Cardiac muscle cell (in vitro differentiated cells and primary cell): Measurements from ENCODE around the gene GTF2A1. TPM values are rescaled to one million over a fixed set of nuclear protein-coding genes. Genes with fewer than 3 reads are reported as not detected.

ENCODE experiments used
- DNase-seq, 2 donors: peaks; one replicate each; pipeline versions ENCODE4 v3.0.0 to v3.0.0-alpha.2; 2010 to 2017; ENCODE audit warnings: low read depth in 1 of 2, low spot score in 1 of 2
- H3K27ac ChIP-seq: fragments of 200-600 bp; sonication (generic); 2 replicates; pipeline ENCODE4 v1.5.1; 2016
- H3K27me3 ChIP-seq: fragments of 200-600 bp; sonication (generic); 2 replicates; pipeline ENCODE4 v1.6.0; 2016; ENCODE audit warnings: control low read depth
- H3K36me3 ChIP-seq: fragments of 200-600 bp; sonication (generic); 2 replicates; pipeline ENCODE4 v1.5.1; 2016; ENCODE audit warnings: control low read depth
- H3K4me1 ChIP-seq: fragments of 200-600 bp; sonication (generic); 2 replicates; pipeline ENCODE4 v1.8.1; 2017; ENCODE audit warnings: low read depth, mild to moderate bottlenecking, mixed run types
- H3K4me3 ChIP-seq: fragments of 200-600 bp; sonication (generic); 2 replicates; pipeline ENCODE4 v1.5.1; 2016; ENCODE audit warnings: mild to moderate bottlenecking
- H3K9me3 ChIP-seq: fragments of 200-600 bp; sonication (generic); 2 replicates; pipeline ENCODE4 v1.5.1; 2017; ENCODE audit warnings: low read depth, mild to moderate bottlenecking, control low read depth
- polyA plus RNA-seq: library from polyadenylated mRNA; unstranded; fragments of >200 nt; fragmentation: Nextera tagmentation; extraction: Ambion mirVana; gene quantifications from 2 replicates; pipeline ENCODE4 v1.2.1, GENCODE V29; 2016
- total RNA-seq: library from RNA; depleted of rRNA; stranded (reverse); fragments of >200 nt; gene quantifications from 2 replicates; pipeline ENCODE4 v1.2.3, GENCODE V29; 2016
- TF ChIP-seq, protein P1 (sequence below): IDR thresholded peaks from 2 replicates; pipeline ENCODE4 v1.5.1; 2012; ENCODE audit warnings: low read depth, mild to moderate bottlenecking, low read length

GTF2A1 gene
- 17.5 and 26.8 TPM in 2 replicates for total RNA-seq
- polyA plus RNA-seq = 3.5 and 5.2 TPM in 2 replicates

DNA sequence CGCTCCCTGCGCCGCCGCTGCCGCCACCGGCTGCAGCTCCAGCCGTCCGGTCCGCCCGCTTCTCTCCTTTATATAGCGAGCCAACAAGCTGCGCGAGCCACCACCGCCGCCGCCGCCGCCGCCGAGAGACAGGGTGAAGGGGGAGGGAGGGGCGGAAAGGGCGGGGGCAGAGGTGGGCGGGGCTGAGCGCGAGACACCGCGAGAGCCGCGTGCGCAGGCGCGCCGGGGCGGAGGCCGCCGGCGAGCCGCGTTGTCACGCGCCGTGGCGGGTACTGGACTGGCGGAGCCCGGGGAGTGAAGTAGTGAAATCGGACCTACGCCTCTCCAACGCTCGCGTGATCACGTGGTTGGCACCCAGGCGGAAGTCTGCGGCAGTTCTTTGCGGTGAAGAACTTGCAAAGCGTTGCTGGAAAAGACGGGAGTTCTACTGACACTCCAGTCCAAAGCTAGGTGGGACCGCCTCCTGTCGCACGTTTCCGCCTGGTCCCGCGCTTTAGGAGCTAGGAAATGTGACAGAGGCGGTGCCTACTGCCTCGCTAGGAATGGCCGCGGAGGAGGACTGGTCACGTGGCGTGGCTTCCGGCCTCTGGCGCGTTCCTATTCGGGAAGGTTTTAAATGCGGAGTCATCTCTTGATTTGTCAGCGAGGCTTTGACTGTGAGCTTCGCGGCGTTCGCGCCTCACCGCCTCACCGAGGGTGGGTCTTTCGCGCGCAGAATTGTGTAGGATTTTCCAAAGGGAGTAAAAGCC, at the start of gene GTF2A1:
TSS of gene GTF2A1 (minus strand) at position 130 of the 749 bp plus-strand sequence. CDS start 441 bp downstream, outside the sequence.
- Histone ChIP-seq H3K36me3 (peaks cover 3% of the 10 kb centered on the region), H3K9me3 (no peaks in the 10 kb centered on the region), H3K4me1 (peaks cover 17% of the 10 kb centered on the region), H3K27me3 (no peaks in the 10 kb centered on the region), H3K27ac (peak within 1 kb of the TSS; percentile 99), H3K4me3 (peak within 1 kb of the TSS; percentile 100)
- TF ChIP-seq, protein P1, sequence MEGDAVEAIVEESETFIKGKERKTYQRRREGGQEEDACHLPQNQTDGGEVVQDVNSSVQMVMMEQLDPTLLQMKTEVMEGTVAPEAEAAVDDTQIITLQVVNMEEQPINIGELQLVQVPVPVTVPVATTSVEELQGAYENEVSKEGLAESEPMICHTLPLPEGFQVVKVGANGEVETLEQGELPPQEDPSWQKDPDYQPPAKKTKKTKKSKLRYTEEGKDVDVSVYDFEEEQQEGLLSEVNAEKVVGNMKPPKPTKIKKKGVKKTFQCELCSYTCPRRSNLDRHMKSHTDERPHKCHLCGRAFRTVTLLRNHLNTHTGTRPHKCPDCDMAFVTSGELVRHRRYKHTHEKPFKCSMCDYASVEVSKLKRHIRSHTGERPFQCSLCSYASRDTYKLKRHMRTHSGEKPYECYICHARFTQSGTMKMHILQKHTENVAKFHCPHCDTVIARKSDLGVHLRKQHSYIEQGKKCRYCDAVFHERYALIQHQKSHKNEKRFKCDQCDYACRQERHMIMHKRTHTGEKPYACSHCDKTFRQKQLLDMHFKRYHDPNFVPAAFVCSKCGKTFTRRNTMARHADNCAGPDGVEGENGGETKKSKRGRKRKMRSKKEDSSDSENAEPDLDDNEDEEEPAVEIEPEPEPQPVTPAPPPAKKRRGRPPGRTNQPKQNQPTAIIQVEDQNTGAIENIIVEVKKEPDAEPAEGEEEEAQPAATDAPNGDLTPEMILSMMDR = no peak
- peak; percentile 97 to 98 for DNase-seq

DNA sequence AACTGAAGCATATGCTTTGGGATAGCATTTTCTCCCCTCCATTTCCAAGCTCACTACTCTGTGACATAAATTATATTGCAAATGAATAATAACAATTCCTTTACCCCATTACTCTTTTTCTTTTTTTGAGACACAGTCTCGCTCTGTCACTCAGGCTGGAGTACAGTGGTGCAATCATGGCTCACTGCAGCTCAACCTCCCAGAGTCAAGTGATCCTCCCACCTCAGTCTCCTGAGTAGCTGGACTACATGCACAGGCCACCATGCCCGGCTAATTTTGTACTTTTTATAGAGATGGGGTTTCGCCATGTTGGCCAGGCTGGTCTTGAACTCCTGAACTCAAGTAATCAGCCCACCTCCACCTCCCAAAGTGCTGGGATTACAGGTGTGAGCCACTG, 49.2 kb upstream of the GTF2A1 start:
- Histone ChIP-seq H3K27me3 (no peaks in the 10 kb centered on the region), H3K4me1 (no peaks in the 10 kb centered on the region), H3K9me3 (no peaks in the 10 kb centered on the region), H3K36me3 (no peaks in the 10 kb centered on the region), H3K4me3 (no peak overlapping the region), H3K27ac (no peak overlapping the region)
- no peak for DNase-seq
- TF ChIP-seq, protein P1 = no peak

DNA sequence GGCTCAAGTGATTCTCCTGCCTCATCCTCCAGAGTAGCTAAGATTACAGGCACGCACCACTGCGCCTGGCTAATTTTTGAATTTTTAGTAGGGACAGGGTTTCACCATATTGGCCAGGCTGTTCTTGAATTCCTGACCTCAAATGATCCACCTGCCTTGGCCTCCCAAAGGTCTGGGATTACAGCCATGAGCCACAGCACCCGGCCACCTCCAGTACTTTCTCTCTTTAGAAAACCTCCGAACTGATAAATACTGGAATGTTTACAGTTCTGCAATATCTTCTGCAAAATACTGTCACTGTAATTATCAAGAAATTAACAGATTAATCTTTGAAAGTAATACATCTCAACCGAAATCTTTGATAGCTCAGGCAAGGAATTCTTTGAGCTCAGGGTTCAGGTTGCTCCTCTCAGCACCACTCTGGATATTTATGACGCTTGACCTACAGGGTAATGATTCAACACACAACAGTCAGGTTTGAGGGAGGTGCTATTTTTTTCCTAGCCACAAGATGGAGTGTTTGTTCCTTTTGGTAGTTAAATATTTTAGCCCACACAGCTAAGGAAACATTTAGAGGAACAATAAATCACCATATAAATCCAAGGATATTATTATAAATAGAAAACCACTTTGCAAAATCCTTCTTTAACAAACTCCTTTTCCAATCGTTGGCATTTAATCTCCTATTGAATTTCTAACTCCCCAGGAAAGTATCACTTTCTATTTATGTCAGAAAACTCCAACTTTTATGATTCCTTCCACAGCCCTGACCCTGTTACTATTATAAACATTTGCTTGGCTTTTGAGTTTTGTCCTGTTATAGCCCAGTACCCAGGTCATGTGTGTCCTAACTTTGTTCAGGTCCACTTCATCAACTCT, 48.6 kb upstream of the GTF2A1 start:
- Histone ChIP-seq H3K9me3 (no peaks in the 10 kb centered on the region), H3K4me3 (no peak overlapping the region), H3K4me1 (no peaks in the 10 kb centered on the region), H3K27me3 (no peaks in the 10 kb centered on the region), H3K27ac (no peak overlapping the region), H3K36me3 (no peaks in the 10 kb centered on the region)
- TF ChIP-seq, protein P1 = peak; percentile 71
- DNase-seq = peak; percentile 68 to 79

DNA sequence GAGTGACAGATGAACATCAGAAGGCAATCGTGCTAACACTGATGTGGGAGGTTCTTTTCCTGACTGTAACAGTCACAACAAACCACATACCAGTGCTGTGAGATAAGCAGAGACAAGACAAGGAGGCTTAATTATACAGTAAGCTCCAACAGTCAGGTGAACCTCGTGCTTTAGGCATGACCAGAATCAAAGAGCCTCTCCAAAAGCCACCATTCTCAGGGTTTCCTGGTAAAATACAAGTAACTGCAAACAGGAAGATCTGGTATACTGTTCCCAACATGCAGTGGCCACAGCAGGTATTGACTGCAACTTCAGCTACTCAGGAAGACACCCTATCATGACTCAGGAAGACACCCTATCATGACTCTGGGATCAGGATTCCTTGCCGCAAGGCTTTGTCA, 47.3 kb upstream of the GTF2A1 start:
- Histone ChIP-seq H3K4me3 (no peak overlapping the region), H3K4me1 (no peaks in the 10 kb centered on the region), H3K27ac (no peak overlapping the region), H3K9me3 (no peaks in the 10 kb centered on the region), H3K27me3 (no peaks in the 10 kb centered on the region), H3K36me3 (no peaks in the 10 kb centered on the region)
- DNase-seq = no peak
- TF ChIP-seq, protein P1 = no peak

DNA sequence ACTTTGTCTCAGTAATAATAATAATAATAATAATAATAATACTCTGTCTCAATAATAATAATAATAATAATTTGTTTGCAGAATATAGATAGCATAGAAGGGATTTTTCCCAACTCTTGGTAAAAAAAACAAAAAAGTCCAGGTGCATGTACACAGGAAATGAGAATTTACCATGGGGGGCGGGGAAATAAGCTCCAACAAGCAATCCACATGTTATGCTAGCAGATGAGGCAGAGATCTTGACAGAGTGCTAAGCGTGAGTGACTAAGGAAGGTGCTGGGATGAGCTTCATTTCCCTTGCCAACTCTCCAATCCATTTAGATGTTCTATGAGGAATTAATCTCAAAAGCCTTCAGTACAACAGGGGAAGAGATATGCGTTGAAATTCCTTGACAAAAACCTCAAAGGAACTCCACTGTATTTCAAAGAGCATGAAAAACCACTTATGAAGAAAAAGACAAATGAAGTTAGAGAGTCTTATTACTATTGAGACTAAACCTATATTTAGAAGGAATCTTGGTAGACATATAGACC, 44.9 kb upstream of the GTF2A1 start:
- TF ChIP-seq, protein P1 = no peak
- no peak overlapping the region for H3K27ac ChIP-seq

More for the DNA sequence above, 44.9 kb upstream of the GTF2A1 start:
- Histone ChIP-seq H3K4me3 (no peak overlapping the region), H3K36me3 (no peaks in the 10 kb centered on the region), H3K4me1 (no peaks in the 10 kb centered on the region), H3K27me3 (no peaks in the 10 kb centered on the region), H3K9me3 (no peaks in the 10 kb centered on the region)
- no peak for DNase-seq
